ENCODE measurements around the gene ZNF75A.

ZNF75A gene

GRCh38 chr16:3349175-3349574 is 43.9 kb downstream of the ZNF75A start:
- no peak for TF ChIP-seq BACH2 (CRISPR knock-in tag; IDR thresholded peaks at IDR 0.05; ENCODE audit: borderline replicate concordance)
- no peak for TF ChIP-seq TOX (CRISPR knock-in tag; IDR thresholded peaks at IDR 0.05; ENCODE audit: borderline replicate concordance)
- no peak for TF ChIP-seq ISL1 (CRISPR knock-in tag; IDR thresholded peaks at IDR 0.05)
- TF ChIP-seq TSHZ2 (CRISPR knock-in tag; IDR thresholded peaks at IDR 0.05) = no peak
- TF ChIP-seq ZFP30 (CRISPR knock-in tag; IDR thresholded peaks at IDR 0.05) = no peak
- no peak for TF ChIP-seq ZC3H10 (CRISPR knock-in tag; IDR thresholded peaks at IDR 0.05)
- no peak for TF ChIP-seq PATZ1 (CRISPR knock-in tag; IDR thresholded peaks at IDR 0.05; ENCODE audit: borderline replicate concordance)
- TF ChIP-seq CSRNP3 (CRISPR knock-in tag; IDR thresholded peaks at IDR 0.05) = no peak
- no peak for TF ChIP-seq POU6F1 (CRISPR knock-in tag; IDR thresholded peaks at IDR 0.05; ENCODE audit: borderline replicate concordance, low read depth)
- no peak for TF ChIP-seq CREB5 (CRISPR knock-in tag; IDR thresholded peaks at IDR 0.05; ENCODE audit: low read depth)
- TF ChIP-seq ZNF70 (CRISPR knock-in tag; IDR thresholded peaks at IDR 0.05) = no peak
- no peak for TF ChIP-seq OSR1 (CRISPR knock-in tag; IDR thresholded peaks at IDR 0.05)
- ATAC-seq = no peak

GRCh38 chr16:3355589-3355988 is 50.3 kb downstream of the ZNF75A start, which contains the start of gene OR2C1:
OR2C1 (plus strand) TSS chr16:3355889; CDS start chr16:3355941, 52 bp downstream.
- ATAC-seq = no peak
- TF ChIP-seq BACH2 (CRISPR knock-in tag; IDR thresholded peaks at IDR 0.05; ENCODE audit: borderline replicate concordance) (no peak), ZC3H10 (CRISPR knock-in tag; IDR thresholded peaks at IDR 0.05) (no peak), GLIS3 (CRISPR knock-in tag; IDR thresholded peaks at IDR 0.05) (no peak), ZNF70 (CRISPR knock-in tag; IDR thresholded peaks at IDR 0.05) (no peak), RARB (CRISPR knock-in tag; IDR thresholded peaks at IDR 0.05) (no peak), ZFP30 (CRISPR knock-in tag; IDR thresholded peaks at IDR 0.05) (no peak), CREB5 (CRISPR knock-in tag; IDR thresholded peaks at IDR 0.05; ENCODE audit: low read depth) (no peak), ZNF565 (CRISPR knock-in tag; conservative IDR thresholded peaks at IDR 0.05; ENCODE audit: low read depth) (no peak), CSDC2 (CRISPR knock-in tag; IDR thresholded peaks at IDR 0.05) (no peak), OSR1 (CRISPR knock-in tag; IDR thresholded peaks at IDR 0.05) (no peak), ESRRG (CRISPR knock-in tag; IDR thresholded peaks at IDR 0.05) (no peak)

GRCh38 chr16:3356118-3356517 is 50.8 kb downstream of the ZNF75A start:
- ATAC-seq = no peak
- TF ChIP-seq ESRRG (CRISPR knock-in tag; IDR thresholded peaks at IDR 0.05) = no peak
- TF ChIP-seq RARB (CRISPR knock-in tag; IDR thresholded peaks at IDR 0.05) = no peak
- TF ChIP-seq OSR1 (CRISPR knock-in tag; IDR thresholded peaks at IDR 0.05) = no peak
- TF ChIP-seq ZFP3 (CRISPR knock-in tag; IDR thresholded peaks at IDR 0.05) = no peak
- TF ChIP-seq CREB5 (CRISPR knock-in tag; IDR thresholded peaks at IDR 0.05; ENCODE audit: low read depth) = no peak
- no peak for TF ChIP-seq ARNTL (CRISPR knock-in tag; IDR thresholded peaks at IDR 0.05; ENCODE audit: borderline replicate concordance, low read depth)
- TF ChIP-seq TCF4 (CRISPR knock-in tag; IDR thresholded peaks at IDR 0.05; ENCODE audit: borderline replicate concordance) = no peak
- no peak for TF ChIP-seq CSRNP3 (CRISPR knock-in tag; IDR thresholded peaks at IDR 0.05)
- TF ChIP-seq PPARA (CRISPR knock-in tag; IDR thresholded peaks at IDR 0.05; ENCODE audit: borderline replicate concordance) = no peak
- no peak for TF ChIP-seq ZC3H10 (CRISPR knock-in tag; IDR thresholded peaks at IDR 0.05)
- TF ChIP-seq ZFP30 (CRISPR knock-in tag; IDR thresholded peaks at IDR 0.05) = no peak
- no peak for TF ChIP-seq TOX (CRISPR knock-in tag; IDR thresholded peaks at IDR 0.05; ENCODE audit: borderline replicate concordance)
- no peak for TF ChIP-seq ZNF565 (CRISPR knock-in tag; conservative IDR thresholded peaks at IDR 0.05; ENCODE audit: low read depth)
